ENCODE measurements around the gene TPGS2.
"Not testable (repeated sequence)": the region's sequence is repeated elsewhere in the genome, so short reads cannot be mapped to it uniquely, and the experiment has no call there.

The TPGS2 gene

GRCh38 chr18:36828630-36829361 lies at the start of gene TPGS2, which contains the start of gene KIAA1328:
TPGS2 (minus strand) TSS chr18:36829002; CDS start chr18:36828767, 235 bp downstream.
KIAA1328 (plus strand) TSS chr18:36829127; CDS start chr18:36829139, 12 bp downstream.
- DNase-seq = peak; percentile 89

GRCh38 chr18:36873826-36874225 lies 45.0 kb upstream of the TPGS2 start:
- not testable (repeated sequence) for DNase-seq

GRCh38 chr18:36872329-36872728 lies 43.5 kb upstream of the TPGS2 start:
- no peak for DNase-seq

- DNase-seq = no peak
Measured at GRCh38 chr18:36871801-36872200, 43.0 kb upstream of the TPGS2 start.

- no peak for DNase-seq
Measured at GRCh38 chr18:36867056-36867455, 38.3 kb upstream of the TPGS2 start.

- no peak for DNase-seq
Measured at GRCh38 chr18:36862182-36862581, 33.4 kb upstream of the TPGS2 start.

GRCh38 chr18:36856815-36857214 lies 28.0 kb upstream of the TPGS2 start:
- DNase-seq = no peak

- no peak for DNase-seq
Measured at GRCh38 chr18:36851202-36851590, 22.4 kb upstream of the TPGS2 start.

GRCh38 chr18:36850527-36851201 lies 21.9 kb upstream of the TPGS2 start:
- DNase-seq = no peak

GRCh38 chr18:36849288-36850006 lies 20.6 kb upstream of the TPGS2 start:
- no peak for DNase-seq

GRCh38 chr18:36848609-36849008 lies 19.8 kb upstream of the TPGS2 start:
- DNase-seq = no peak

GRCh38 chr18:36843784-36844183 lies 15.0 kb upstream of the TPGS2 start:
- no peak for DNase-seq

GRCh38 chr18:36843199-36843598 lies 14.4 kb upstream of the TPGS2 start:
- no peak for DNase-seq

GRCh38 chr18:36839835-36840234 lies 11.0 kb upstream of the TPGS2 start:
- no peak for DNase-seq

GRCh38 chr18:36835927-36836326 lies 7.1 kb upstream of the TPGS2 start:
- no peak for DNase-seq

- no peak for DNase-seq
Measured at GRCh38 chr18:36833120-36833519, 4.3 kb upstream of the TPGS2 start.

- no peak for DNase-seq
Measured at GRCh38 chr18:36831139-36831538, 2.3 kb upstream of the TPGS2 start.

- no peak for DNase-seq
Measured at GRCh38 chr18:36830158-36830495, 1.3 kb upstream of the TPGS2 start.

- no peak for DNase-seq
Measured at GRCh38 chr18:36829362-36830157, 758 bp upstream of the TPGS2 start.

GRCh38 chr18:36828157-36828629 lies 609 bp downstream of the TPGS2 start:
- peak; percentile 55 for DNase-seq

- no peak for DNase-seq
Measured at GRCh38 chr18:36826556-36826955, 2.2 kb downstream of the TPGS2 start.

- DNase-seq = no peak
Measured at GRCh38 chr18:36825526-36825925, 3.3 kb downstream of the TPGS2 start.

- no peak for DNase-seq
Measured at GRCh38 chr18:36821681-36822080, 7.1 kb downstream of the TPGS2 start.

Measured in NCI-H2227 treated with DMSO at 0.1 percent for 48 hours (cell line).